ENCODE measurements around the gene IFNLR1. TPM values are rescaled to one million over a fixed set of nuclear protein-coding genes. Genes with fewer than 3 reads are reported as not detected.

Gene IFNLR1
- total and polyA plus RNA-seq, 2 donors (not counting 1 experiment from before 2014, with no cell fraction given), result under 0.01 to 0.02 TPM

DNA sequence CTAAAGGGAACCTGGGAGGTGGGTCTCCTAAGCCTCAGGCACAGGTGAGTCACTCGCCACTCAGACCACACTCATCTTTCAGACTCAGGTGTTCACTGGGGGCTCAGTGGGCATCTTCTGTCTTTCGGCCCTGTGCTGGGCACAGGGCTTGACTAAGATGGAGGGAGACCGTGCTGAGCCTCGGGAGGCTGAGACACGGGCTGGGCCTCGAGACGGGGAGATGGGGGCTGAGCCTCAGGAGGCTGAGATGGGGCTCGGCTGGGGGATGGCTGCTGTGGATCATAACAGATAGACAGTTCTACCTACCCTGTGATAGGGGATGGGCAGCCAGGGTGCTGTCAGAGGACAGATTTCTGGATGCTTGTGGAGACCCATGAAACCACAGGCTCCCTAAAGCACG is 15.5 kb upstream of the IFNLR1 start:
- no peaks in the 10 kb centered on the region for H3K27me3 ChIP-seq (ENCODE audit: control insufficient read depth, insufficient read depth, low read length)
- no peak overlapping the region for H3K4me2 ChIP-seq (ENCODE audit: extremely low read depth, insufficient read depth, low read length)
- no peaks in the 10 kb centered on the region for H3K36me3 ChIP-seq (ENCODE audit: control insufficient read depth, insufficient read depth, low read length)
- H3K27ac ChIP-seq (ENCODE audit: insufficient read depth, low read length), result no peak overlapping the region
- H3K4me3 ChIP-seq (replicated peaks in 1 of 4; ENCODE audit: control extremely low read depth in 1 of 4, insufficient read depth in 1 of 4, low read depth in 3 of 4, low read length in 4 of 4), result no peak overlapping the region
- DNase-seq (ENCODE audit: low read depth in 2 of 2), result no peak
- H3K4me1 ChIP-seq (ENCODE audit: control insufficient read depth, extremely low read depth, insufficient read depth, low read length), result no peaks in the 10 kb centered on the region
- no peaks in the 10 kb centered on the region for H4K20me1 ChIP-seq (ENCODE audit: control insufficient read depth, extremely low read depth, insufficient read depth, low read length)
- H3K9ac ChIP-seq (ENCODE audit: insufficient read depth, low read length), result no peak overlapping the region
- H3K9me3 ChIP-seq (ENCODE audit: control insufficient read depth, insufficient read depth, low read depth, low read length), result no peaks in the 10 kb centered on the region
- H2AFZ ChIP-seq (ENCODE audit: low read length), result no peak overlapping the region
- H3K79me2 ChIP-seq (ENCODE audit: control insufficient read depth, insufficient read depth, low read length), result no peaks in the 10 kb centered on the region
- TF ChIP-seq EZH2 (IDR thresholded peaks at IDR 0.05; ENCODE audit: low read length, missing control alignments) (no peak), CTCF (conservative IDR thresholded peaks at IDR 0.05 in 1 of 2, IDR thresholded peaks at IDR 0.05 in 1 of 2; ENCODE audit: low read depth in 1 of 2, low read length in 2 of 2) (no peak)

GRCh38 chr1:24201941-24202440 is 14.9 kb upstream of the IFNLR1 start:
- Histone ChIP-seq H3K9me3 (ENCODE audit: control insufficient read depth, insufficient read depth, low read depth, low read length) (no peaks in the 10 kb centered on the region), H3K4me3 (replicated peaks in 1 of 4; ENCODE audit: control extremely low read depth in 1 of 4, insufficient read depth in 1 of 4, low read depth in 3 of 4, low read length in 4 of 4) (no peak overlapping the region), H3K79me2 (ENCODE audit: control insufficient read depth, insufficient read depth, low read length) (no peaks in the 10 kb centered on the region), H3K9ac (ENCODE audit: insufficient read depth, low read length) (no peak overlapping the region), H3K36me3 (ENCODE audit: control insufficient read depth, insufficient read depth, low read length) (no peaks in the 10 kb centered on the region), H3K27ac (ENCODE audit: insufficient read depth, low read length) (no peak overlapping the region), H3K4me2 (ENCODE audit: extremely low read depth, insufficient read depth, low read length) (no peak overlapping the region), H2AFZ (ENCODE audit: low read length) (peak overlapping the region; percentile 52), H3K27me3 (ENCODE audit: control insufficient read depth, insufficient read depth, low read length) (no peaks in the 10 kb centered on the region), H3K4me1 (ENCODE audit: control insufficient read depth, extremely low read depth, insufficient read depth, low read length) (no peaks in the 10 kb centered on the region), H4K20me1 (ENCODE audit: control insufficient read depth, extremely low read depth, insufficient read depth, low read length) (no peaks in the 10 kb centered on the region)
- TF ChIP-seq EZH2 (IDR thresholded peaks at IDR 0.05; ENCODE audit: low read length, missing control alignments) (no peak), CTCF (conservative IDR thresholded peaks at IDR 0.05 in 1 of 2, IDR thresholded peaks at IDR 0.05 in 1 of 2; ENCODE audit: low read depth in 1 of 2, low read length in 2 of 2) (peak; percentile 88 to 89)
- peak; percentile 74 to 92 for DNase-seq (ENCODE audit: low read depth in 2 of 2)

DNA sequence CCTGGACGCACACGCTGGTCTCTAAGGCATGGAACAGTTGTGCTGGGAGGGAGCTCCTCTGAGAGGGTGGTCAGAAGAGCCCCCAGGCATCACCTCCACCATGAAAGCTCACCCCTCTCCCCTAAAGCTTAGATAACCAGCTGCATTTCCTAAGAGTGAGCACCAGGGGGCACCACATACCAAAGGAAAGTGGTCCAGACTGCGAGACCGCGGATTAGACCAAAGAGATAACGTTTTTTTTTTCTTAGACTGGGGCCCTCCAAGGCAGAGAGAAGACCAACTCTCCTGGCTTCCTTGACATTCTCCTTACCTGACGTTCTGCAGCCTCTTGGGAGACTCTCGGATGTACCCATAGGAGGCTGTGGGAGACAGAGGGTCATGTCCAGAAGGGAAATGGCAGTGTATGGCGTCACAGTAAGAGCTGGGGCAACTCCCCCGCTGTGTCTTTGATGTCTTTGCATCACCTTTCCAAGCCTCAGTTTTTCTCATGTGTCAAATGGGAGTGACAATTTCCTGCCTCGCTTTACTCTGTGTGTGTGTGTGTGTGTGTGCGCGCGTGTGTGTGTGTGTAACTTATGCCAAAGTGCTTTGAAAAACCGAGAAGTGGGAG is 12.3 kb upstream of the IFNLR1 start:
- no peaks in the 10 kb centered on the region for H3K9me3 ChIP-seq (ENCODE audit: control insufficient read depth, insufficient read depth, low read depth, low read length)
- no peaks in the 10 kb centered on the region for H3K79me2 ChIP-seq (ENCODE audit: control insufficient read depth, insufficient read depth, low read length)
- peak; percentile 28 to 64 for DNase-seq (ENCODE audit: low read depth in 2 of 2)
- peak overlapping the region; percentile 69 for H3K4me2 ChIP-seq (ENCODE audit: extremely low read depth, insufficient read depth, low read length)
- no peaks in the 10 kb centered on the region for H3K27me3 ChIP-seq (ENCODE audit: control insufficient read depth, insufficient read depth, low read length)
- H4K20me1 ChIP-seq (ENCODE audit: control insufficient read depth, extremely low read depth, insufficient read depth, low read length), result no peaks in the 10 kb centered on the region
- TF ChIP-seq CTCF (conservative IDR thresholded peaks at IDR 0.05 in 1 of 2, IDR thresholded peaks at IDR 0.05 in 1 of 2; ENCODE audit: low read depth in 1 of 2, low read length in 2 of 2), result peak; percentile 86 to 88
- no peak for TF ChIP-seq EZH2 (IDR thresholded peaks at IDR 0.05; ENCODE audit: low read length, missing control alignments)
- no peak overlapping the region for H3K27ac ChIP-seq (ENCODE audit: insufficient read depth, low read length)
- no peak overlapping the region for H3K4me3 ChIP-seq (replicated peaks in 1 of 4; ENCODE audit: control extremely low read depth in 1 of 4, insufficient read depth in 1 of 4, low read depth in 3 of 4, low read length in 4 of 4)
- H2AFZ ChIP-seq (ENCODE audit: low read length), result peak overlapping the region; percentile 14
- H3K9ac ChIP-seq (ENCODE audit: insufficient read depth, low read length), result no peak overlapping the region
- no peaks in the 10 kb centered on the region for H3K36me3 ChIP-seq (ENCODE audit: control insufficient read depth, insufficient read depth, low read length)
- no peaks in the 10 kb centered on the region for H3K4me1 ChIP-seq (ENCODE audit: control insufficient read depth, extremely low read depth, insufficient read depth, low read length)

All from fibroblast of lung (primary cell).